GM21515 (cell line): Measurements from ENCODE around the gene MAP1LC3B.

Source experiments
- ATAC-seq: cut with Tn5 transposase; IDR thresholded peaks from one replicate; pipeline ENCODE4 v1.9.1; 2021; ENCODE audit not compliant: unreplicated experiment

The MAP1LC3B gene

GRCh38 chr16:87425941-87426340 lies 33.8 kb downstream of the MAP1LC3B start:
- no peak for ATAC-seq

GRCh38 chr16:87426423-87427215 lies 34.5 kb downstream of the MAP1LC3B start:
- no peak for ATAC-seq

GRCh38 chr16:87431926-87432325 lies 39.8 kb downstream of the MAP1LC3B start:
- ATAC-seq = no peak

GRCh38 chr16:87432330-87432915 lies 40.3 kb downstream of the MAP1LC3B start:
- no peak for ATAC-seq

- ATAC-seq = no peak
Measured at GRCh38 chr16:87434146-87434667, 42.1 kb downstream of the MAP1LC3B start.

- ATAC-seq = no peak
Measured at GRCh38 chr16:87435372-87436224, 43.5 kb downstream of the MAP1LC3B start.

- no peak for ATAC-seq
Measured at GRCh38 chr16:87436225-87437172, 44.4 kb downstream of the MAP1LC3B start.

GRCh38 chr16:87437327-87437726 lies 45.2 kb downstream of the MAP1LC3B start:
- ATAC-seq = no peak

GRCh38 chr16:87437911-87438610 lies 45.9 kb downstream of the MAP1LC3B start:
- ATAC-seq = no peak

GRCh38 chr16:87438611-87438985 lies 46.5 kb downstream of the MAP1LC3B start:
- ATAC-seq = no peak

- no peak for ATAC-seq
Measured at GRCh38 chr16:87439926-87440325, 47.8 kb downstream of the MAP1LC3B start.

- no peak for ATAC-seq
Measured at GRCh38 chr16:87441886-87442580, 49.9 kb downstream of the MAP1LC3B start.

GRCh38 chr16:87442581-87442966 lies 50.4 kb downstream of the MAP1LC3B start:
- no peak for ATAC-seq

GRCh38 chr16:87443016-87443415 lies 50.9 kb downstream of the MAP1LC3B start:
- no peak for ATAC-seq

- no peak for ATAC-seq
Measured at GRCh38 chr16:87443964-87444363, 51.8 kb downstream of the MAP1LC3B start.

- ATAC-seq = no peak
Measured at GRCh38 chr16:87445486-87445885, 53.4 kb downstream of the MAP1LC3B start.

- no peak for ATAC-seq
Measured at GRCh38 chr16:87446479-87446878, 54.3 kb downstream of the MAP1LC3B start.

GRCh38 chr16:87447323-87447722 lies 55.2 kb downstream of the MAP1LC3B start:
- no peak for ATAC-seq

GRCh38 chr16:87448866-87449265 lies 56.7 kb downstream of the MAP1LC3B start:
- no peak for ATAC-seq
